GM06990 (cell line): Measurements from ENCODE around the gene STMN1.

Source experiments
- DNase-seq: peaks from one replicate; pipeline ENCODE4 v3.0.0-alpha.2; 2011; ENCODE audit not compliant: insufficient read length; ENCODE audit errors: extremely low read depth
- H3K27me3 ChIP-seq: replicated peaks from 2 replicates; pipeline ENCODE4 v1.6.0; 2011; ENCODE audit warnings: low read length; ENCODE audit not compliant: control insufficient read depth, insufficient read depth
- H3K36me3 ChIP-seq: 2 replicates; pipeline ENCODE4 v1.5.1; 2011; ENCODE audit warnings: low read length; ENCODE audit not compliant: control insufficient read depth, insufficient read depth
- H3K4me3 ChIP-seq: replicated peaks from 2 replicates; pipeline ENCODE4 v1.5.1; 2011; ENCODE audit warnings: low read depth, mild to moderate bottlenecking, control low read depth, low read length
- CTCF ChIP-seq: IDR thresholded peaks from 2 replicates; pipeline ENCODE4 v1.5.1; 2011; ENCODE audit warnings: low read length, control low read depth, mild to moderate bottlenecking, inconsistent platforms; ENCODE audit not compliant: insufficient read depth, poor library complexity, severe bottlenecking

Gene STMN1

GRCh38 chr1:25908161-25908560 is 1.9 kb upstream of the STMN1 start:
- no peak overlapping the region for H3K4me3 ChIP-seq
- no peak for TF ChIP-seq CTCF
- H3K36me3 ChIP-seq, result no peaks in the 10 kb centered on the region
- no peak for DNase-seq
- H3K27me3 ChIP-seq, result no peaks in the 10 kb centered on the region

- Histone ChIP-seq H3K36me3 (peaks cover under 1% of the 10 kb centered on the region; the same call in 1 of the 2 replicates), H3K4me3 (no peak overlapping the region), H3K27me3 (no peaks in the 10 kb centered on the region)
- DNase-seq, result no peak
- no peak for TF ChIP-seq CTCF
Observed at GRCh38 chr1:25907601-25908000, 1.4 kb upstream of the STMN1 start.

GRCh38 chr1:25906644-25907300 is 553 bp upstream of the STMN1 start:
- H3K36me3 ChIP-seq, result peaks cover 3% of the 10 kb centered on the region; the same call in 1 of the 2 replicates
- DNase-seq, result no peak
- TF ChIP-seq CTCF, result no peak
- peak overlapping the region; percentile 47 for H3K4me3 ChIP-seq
- H3K27me3 ChIP-seq, result no peaks in the 10 kb centered on the region

- Histone ChIP-seq H3K4me3 (peak overlapping the region; percentile 84), H3K36me3 (peaks cover 6% of the 10 kb centered on the region)
- peak; percentile 96 for DNase-seq
Observed at GRCh38 chr1:25904943-25905679, 1.1 kb downstream of the STMN1 start.

GRCh38 chr1:25903986-25904385 is 2.2 kb downstream of the STMN1 start:
- DNase-seq, result no peak
- Histone ChIP-seq H3K4me3 (peak overlapping the region; percentile 27; the same call in 1 of the 2 replicates), H3K36me3 (peaks cover 6% of the 10 kb centered on the region), H3K27me3 (no peaks in the 10 kb centered on the region)
- no peak for TF ChIP-seq CTCF

More at GRCh38 chr1:25904943-25905679, 1.1 kb downstream of the STMN1 start:
- TF ChIP-seq CTCF, result peak; percentile 8
- no peaks in the 10 kb centered on the region for H3K27me3 ChIP-seq
